GM18907 (cell line): Measurements from ENCODE around the gene ABLIM1.
A peak's percentile ranks its signal among the peaks of the same experiment; 100 is the strongest.

Source experiments
- ATAC-seq: cut with Tn5 transposase; IDR thresholded peaks from one replicate; pipeline ENCODE4 v1.9.1; 2021; ENCODE audit warnings: mild to moderate bottlenecking, moderate library complexity; ENCODE audit not compliant: unreplicated experiment

Gene ABLIM1

DNA sequence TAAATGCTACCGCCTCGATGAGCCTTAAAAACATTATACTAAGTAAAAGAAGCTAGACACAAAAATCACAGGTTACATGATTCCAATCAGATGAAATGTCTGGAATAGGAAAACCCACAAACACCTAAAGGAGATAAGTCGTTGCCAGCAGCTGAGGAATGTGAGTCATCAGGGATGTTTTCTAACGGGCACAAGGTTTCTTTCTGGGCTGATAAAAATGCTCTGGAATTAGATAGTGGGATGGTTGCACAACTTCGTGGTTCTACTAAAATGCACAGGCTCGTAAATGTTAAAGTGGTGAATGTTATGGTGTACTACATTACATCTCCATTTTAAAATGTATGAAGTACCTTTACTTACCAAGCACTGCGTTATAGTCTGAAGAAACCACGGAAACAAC lies 9.7 kb downstream of the ABLIM1 start:
- no peak for ATAC-seq

GRCh38 chr10:114647545-114648138 lies 10.4 kb downstream of the ABLIM1 start:
- no peak for ATAC-seq

DNA sequence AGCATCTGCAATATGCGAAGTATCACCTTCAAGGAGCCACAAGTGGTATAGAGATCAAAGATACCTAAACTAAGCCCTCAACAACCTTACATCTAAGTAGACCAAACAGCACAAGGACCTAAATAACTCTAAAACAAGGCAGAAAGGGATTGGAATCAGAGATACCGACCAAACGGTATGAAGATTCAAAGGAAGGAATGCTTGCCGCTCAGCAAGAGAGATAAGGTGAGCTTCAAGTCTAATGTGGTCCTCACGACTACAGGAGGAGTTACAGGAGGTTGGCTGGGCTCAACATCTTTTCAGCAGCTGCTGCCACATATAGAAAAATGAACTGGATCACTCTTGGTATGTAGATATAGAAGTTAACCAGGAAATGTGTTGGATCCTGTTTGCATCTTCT lies 11.6 kb downstream of the ABLIM1 start:
- ATAC-seq: no peak

GRCh38 chr10:114645706-114646105 lies 12.4 kb downstream of the ABLIM1 start:
- no peak for ATAC-seq

- ATAC-seq: no peak
Measured at GRCh38 chr10:114643158-114643557, 14.9 kb downstream of the ABLIM1 start.

- no peak for ATAC-seq
Measured at GRCh38 chr10:114642729-114643128, 15.3 kb downstream of the ABLIM1 start.

DNA sequence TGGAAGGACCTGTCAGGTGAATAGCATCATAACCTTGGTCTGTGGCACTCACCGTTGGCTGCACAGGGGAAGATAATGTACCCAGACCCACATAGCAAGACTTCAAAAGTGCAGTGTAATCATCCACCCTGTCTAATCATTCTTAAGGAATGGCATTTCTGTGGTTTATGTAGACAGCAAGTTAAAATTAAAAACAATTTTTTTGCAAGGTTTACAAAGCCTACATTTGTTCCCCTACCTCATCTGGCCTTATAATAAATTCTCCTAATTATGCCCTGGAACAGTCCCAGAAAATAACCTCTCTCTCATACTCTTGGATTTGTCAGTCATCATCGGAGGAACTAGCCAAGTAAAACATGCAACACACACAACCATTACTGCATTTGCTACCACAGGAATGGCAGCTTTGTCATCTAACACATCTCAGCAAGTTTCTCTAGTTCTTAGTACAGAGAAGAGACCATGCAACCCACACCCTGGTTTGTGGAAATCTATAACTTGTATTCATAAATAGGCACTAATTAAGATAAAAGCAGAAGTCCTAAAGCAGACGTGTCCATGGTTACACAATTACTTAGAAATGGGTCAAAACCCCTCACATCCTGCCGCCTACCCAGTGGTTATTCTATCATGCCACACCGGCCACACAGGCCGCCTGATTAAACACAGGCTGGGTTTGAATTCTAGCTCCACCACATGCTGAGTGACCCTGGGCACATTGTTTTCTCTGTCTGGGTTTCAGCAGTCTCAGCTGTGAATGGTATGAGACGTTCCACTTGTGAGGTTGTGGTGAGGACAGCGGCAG lies 19.1 kb downstream of the ABLIM1 start:
- peak; percentile 82 for ATAC-seq

- no peak for ATAC-seq
Measured at GRCh38 chr10:114635797-114636550, 22.1 kb downstream of the ABLIM1 start.

DNA sequence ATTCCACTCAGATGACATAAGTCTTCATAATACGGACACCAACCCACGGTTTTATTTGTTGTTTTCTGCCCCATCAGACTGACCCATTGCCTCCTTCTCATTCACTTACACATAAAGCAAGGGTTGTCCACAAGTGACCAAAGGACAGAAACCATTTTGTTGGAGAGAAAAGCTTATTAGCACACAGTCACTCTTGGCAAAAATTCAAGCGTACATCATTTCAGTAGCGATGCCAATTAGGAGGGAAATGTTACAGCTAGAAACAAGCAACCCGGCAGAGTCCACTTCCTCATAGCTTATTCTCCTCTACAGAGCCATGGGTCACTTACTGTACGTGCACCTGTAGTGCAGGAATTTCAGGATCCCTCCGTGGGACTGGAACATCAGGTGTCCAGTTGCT lies 23.0 kb downstream of the ABLIM1 start:
- no peak for ATAC-seq

GRCh38 chr10:114634609-114634979 lies 23.5 kb downstream of the ABLIM1 start:
- no peak for ATAC-seq

GRCh38 chr10:114632869-114633715 lies 25.0 kb downstream of the ABLIM1 start:
- ATAC-seq: no peak

DNA sequence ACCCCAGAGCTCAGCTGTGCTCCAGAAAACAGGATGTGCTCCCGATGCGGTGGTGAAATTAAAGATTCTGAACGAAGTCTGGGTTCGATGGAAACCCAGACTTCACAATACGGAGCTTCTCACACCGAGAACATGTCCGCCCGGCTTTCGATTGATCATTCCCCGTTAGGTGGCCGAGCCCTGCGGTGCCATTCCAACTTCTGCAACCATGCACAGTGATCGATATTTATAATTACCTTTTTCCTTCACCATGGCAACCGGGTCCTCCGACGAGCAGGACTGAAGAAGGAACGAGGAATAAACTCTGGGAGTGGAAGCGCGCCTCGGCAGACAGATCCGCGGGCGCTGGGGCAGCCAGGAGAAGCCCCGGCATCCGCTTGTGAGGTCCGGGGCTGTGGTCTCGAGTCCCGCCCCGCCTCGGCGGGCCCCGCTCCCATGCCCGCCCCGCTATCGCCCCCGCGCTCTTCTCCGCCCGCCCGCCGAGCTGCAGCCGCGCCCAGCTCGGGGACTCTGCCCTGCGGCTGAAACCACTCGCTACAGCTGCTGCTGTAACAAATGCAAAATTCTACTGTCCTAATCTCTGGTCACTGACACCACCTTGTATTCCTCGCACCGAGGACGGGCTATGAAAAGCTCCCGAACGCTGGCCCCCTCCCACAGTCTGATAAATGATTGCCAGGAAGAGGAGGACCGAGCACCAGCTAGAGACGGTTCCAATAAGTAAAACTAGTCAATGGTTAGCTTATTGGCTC lies 26.2 kb downstream of the ABLIM1 start:
- peak; percentile 87 for ATAC-seq

- ATAC-seq: no peak
Measured at GRCh38 chr10:114631090-114631665, 26.9 kb downstream of the ABLIM1 start.

- no peak for ATAC-seq
Measured at GRCh38 chr10:114629824-114630730, 28.0 kb downstream of the ABLIM1 start.

- ATAC-seq: no peak
Measured at GRCh38 chr10:114629083-114629823, 28.8 kb downstream of the ABLIM1 start.

DNA sequence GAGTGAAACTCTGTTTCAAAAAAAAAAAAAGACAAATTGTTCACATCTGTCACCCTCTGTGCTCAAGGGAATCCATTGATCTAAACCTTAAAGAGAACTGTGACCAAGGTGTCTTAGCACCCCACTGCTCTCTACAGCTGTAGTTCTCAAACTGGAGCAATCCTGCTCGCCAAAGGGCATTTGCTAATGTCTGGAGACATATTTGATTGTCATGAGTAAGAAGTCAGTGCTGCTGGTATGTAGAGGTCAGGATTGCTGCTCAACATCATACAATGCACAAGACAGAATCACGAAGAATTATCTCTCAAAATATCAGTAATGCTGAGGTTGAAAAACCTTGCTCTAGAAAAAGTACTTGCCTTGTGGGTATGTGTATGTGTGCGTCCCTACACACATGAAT lies 30.0 kb downstream of the ABLIM1 start:
- ATAC-seq: no peak

DNA sequence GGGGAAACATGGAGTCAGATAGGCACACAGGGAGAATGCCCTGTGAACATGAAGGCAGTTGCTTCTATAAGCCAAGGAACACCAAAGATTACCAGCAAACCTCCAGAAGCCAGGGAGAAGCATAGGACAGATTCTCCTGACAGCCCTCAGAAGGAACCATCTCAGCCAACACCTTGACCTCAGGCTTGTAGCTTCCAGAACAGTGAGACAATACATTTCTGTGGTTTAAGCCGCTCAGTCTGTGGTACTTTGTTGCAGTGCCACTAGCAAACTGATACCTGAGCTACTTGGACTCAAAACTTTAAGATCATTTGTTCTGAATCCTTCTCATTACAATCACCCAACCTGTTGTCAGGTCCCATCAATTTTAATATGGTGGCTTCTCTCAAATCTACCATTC lies 31.2 kb downstream of the ABLIM1 start:
- ATAC-seq: no peak
